ENCODE data around the gene TLCD3A. TPM values are rescaled to one million over a fixed set of nuclear protein-coding genes. Genes with fewer than 3 reads are reported as not detected.

The TLCD3A gene
- total RNA-seq, 1 donor from 2014 or later: 38.4 TPM

GRCh38 chr17:704111-704864 lies 28.1 kb upstream of the TLCD3A start:
- no peak overlapping the region for H3K4me3 ChIP-seq (ENCODE audit: low read depth, low read length)
- DNase-seq (ENCODE audit: low read depth): no peak
- TF ChIP-seq CTCF (IDR thresholded peaks at IDR 0.05; ENCODE audit: insufficient read depth, low read length, poor library complexity, severe bottlenecking): no peak
- peaks cover under 1% of the 10 kb centered on the region for H3K36me3 ChIP-seq (ENCODE audit: control insufficient read depth, insufficient read depth, low read length)
- H3K27me3 ChIP-seq (ENCODE audit: control insufficient read depth, insufficient read depth, low read length): no peaks in the 10 kb centered on the region

GRCh38 chr17:705011-705410 lies 27.4 kb upstream of the TLCD3A start:
- TF ChIP-seq CTCF (IDR thresholded peaks at IDR 0.05; ENCODE audit: insufficient read depth, low read length, poor library complexity, severe bottlenecking): no peak
- no peak for DNase-seq (ENCODE audit: low read depth)
- Histone ChIP-seq H3K36me3 (ENCODE audit: control insufficient read depth, insufficient read depth, low read length) (peaks cover 3% of the 10 kb centered on the region), H3K4me3 (ENCODE audit: low read depth, low read length) (no peak overlapping the region), H3K27me3 (ENCODE audit: control insufficient read depth, insufficient read depth, low read length) (no peaks in the 10 kb centered on the region)

DNA sequence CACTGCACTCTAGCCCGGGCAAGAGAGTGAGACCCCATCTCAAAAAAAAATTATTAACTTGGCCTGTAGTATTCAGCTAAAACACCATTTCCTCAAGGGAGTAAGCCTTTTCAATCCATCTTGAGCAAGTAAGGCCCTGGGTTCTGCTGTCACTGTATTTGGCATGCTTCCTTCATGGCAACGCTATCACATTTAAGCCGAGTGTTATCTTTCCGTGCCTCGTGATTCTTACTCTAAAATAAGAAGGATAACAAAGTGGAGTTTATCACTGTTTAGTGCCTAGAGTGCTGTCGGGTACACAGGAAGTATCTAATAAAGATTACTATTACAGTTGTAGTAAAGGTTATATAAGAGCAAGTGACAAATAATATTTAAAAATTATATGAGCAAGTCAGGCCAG lies 26.5 kb upstream of the TLCD3A start:
- Histone ChIP-seq H3K27me3 (ENCODE audit: control insufficient read depth, insufficient read depth, low read length) (no peaks in the 10 kb centered on the region), H3K4me3 (ENCODE audit: low read depth, low read length) (no peak overlapping the region), H3K36me3 (ENCODE audit: control insufficient read depth, insufficient read depth, low read length) (peaks cover 3% of the 10 kb centered on the region)
- no peak for TF ChIP-seq CTCF (IDR thresholded peaks at IDR 0.05; ENCODE audit: insufficient read depth, low read length, poor library complexity, severe bottlenecking)
- no peak for DNase-seq (ENCODE audit: low read depth)

- no peak for TF ChIP-seq CTCF (IDR thresholded peaks at IDR 0.05; ENCODE audit: insufficient read depth, low read length, poor library complexity, severe bottlenecking)
- Histone ChIP-seq H3K27me3 (ENCODE audit: control insufficient read depth, insufficient read depth, low read length) (no peaks in the 10 kb centered on the region), H3K36me3 (ENCODE audit: control insufficient read depth, insufficient read depth, low read length) (peaks cover 3% of the 10 kb centered on the region), H3K4me3 (ENCODE audit: low read depth, low read length) (no peak overlapping the region)
- DNase-seq (ENCODE audit: low read depth): no peak
Measured at GRCh38 chr17:708132-708531, 24.3 kb upstream of the TLCD3A start.

DNA sequence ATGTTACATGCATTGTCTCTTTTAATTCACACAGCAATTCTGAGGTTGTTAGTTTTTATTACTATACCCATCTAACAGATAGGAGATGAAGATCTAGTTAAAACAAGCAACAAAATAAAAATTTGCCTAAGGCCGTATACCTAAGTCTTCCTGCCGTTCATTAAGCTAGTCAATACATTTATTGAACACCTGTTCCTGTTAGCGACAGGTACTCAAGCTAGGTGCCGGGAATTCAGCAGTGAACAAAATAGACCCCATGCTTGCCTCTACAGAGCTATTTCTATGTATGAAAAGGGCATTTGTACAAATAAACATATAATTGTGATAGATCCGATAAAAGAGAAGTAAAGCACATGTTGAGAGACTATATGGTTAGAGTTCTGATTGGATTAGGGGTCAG lies 14.3 kb upstream of the TLCD3A start:
- Histone ChIP-seq H3K36me3 (ENCODE audit: control insufficient read depth, insufficient read depth, low read length) (no peaks in the 10 kb centered on the region), H3K27me3 (ENCODE audit: control insufficient read depth, insufficient read depth, low read length) (no peaks in the 10 kb centered on the region), H3K4me3 (ENCODE audit: low read depth, low read length) (no peak overlapping the region)
- DNase-seq (ENCODE audit: low read depth): no peak
- no peak for TF ChIP-seq CTCF (IDR thresholded peaks at IDR 0.05; ENCODE audit: insufficient read depth, low read length, poor library complexity, severe bottlenecking)
